Hypothalamus (tissue), 51 donors: ENCODE data around the gene SLCO1C1.
"Not testable (repeated sequence)": the region's sequence is repeated elsewhere in the genome, so short reads cannot be mapped to it uniquely, and the experiment has no call there.

Experiments
- DNase-seq, 51 donors: peaks; one replicate each; lab custom pipeline; 2025; lab: John Stamatoyannopoulos, UW

Gene SLCO1C1

GRCh38 chr12:20695232-20695631, at the start of gene SLCO1C1:
SLCO1C1 (plus strand) TSS chr12:20695332; CDS start chr12:20699577, 4,245 bp downstream.
- DNase-seq, result peak in 19 of 51 donors; percentile 4 to 36 (median 16)

- peak in 1 of 51 donors; percentile 49 for DNase-seq
Observed at GRCh38 chr12:20646239-20646827, 48.8 kb upstream of the SLCO1C1 start.

GRCh38 chr12:20653871-20654270, 41.3 kb upstream of the SLCO1C1 start:
- no peak for DNase-seq

GRCh38 chr12:20656600-20656999, 38.5 kb upstream of the SLCO1C1 start:
- no peak for DNase-seq

- DNase-seq, result peak in 1 of 51 donors; percentile 21
Observed at GRCh38 chr12:20657496-20657895, 37.6 kb upstream of the SLCO1C1 start.

DNA sequence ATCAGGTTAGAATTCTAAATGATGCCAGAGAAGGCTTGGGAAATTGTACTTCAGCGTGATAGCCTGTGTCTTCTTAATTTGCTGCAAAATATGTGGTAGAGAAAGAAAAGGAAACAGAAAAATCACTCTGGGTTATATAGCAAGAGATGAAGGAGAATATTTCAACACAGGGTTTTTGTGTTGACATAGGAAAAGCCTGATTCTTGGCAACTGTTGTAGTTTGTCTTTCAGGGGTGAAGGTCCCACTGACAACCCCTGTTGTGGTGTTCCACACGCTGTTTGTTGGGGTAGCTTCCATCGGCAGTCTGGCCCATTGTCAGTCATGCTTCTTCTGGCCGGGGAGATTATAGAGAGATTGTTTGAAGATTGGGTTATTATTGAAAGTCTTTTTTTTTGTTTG, 13.8 kb upstream of the SLCO1C1 start:
- DNase-seq, result no peak

GRCh38 chr12:20696181-20696905, 1.2 kb downstream of the SLCO1C1 start:
- peak in 14 of 51 donors; percentile 3 to 31 (median 12) for DNase-seq

DNA sequence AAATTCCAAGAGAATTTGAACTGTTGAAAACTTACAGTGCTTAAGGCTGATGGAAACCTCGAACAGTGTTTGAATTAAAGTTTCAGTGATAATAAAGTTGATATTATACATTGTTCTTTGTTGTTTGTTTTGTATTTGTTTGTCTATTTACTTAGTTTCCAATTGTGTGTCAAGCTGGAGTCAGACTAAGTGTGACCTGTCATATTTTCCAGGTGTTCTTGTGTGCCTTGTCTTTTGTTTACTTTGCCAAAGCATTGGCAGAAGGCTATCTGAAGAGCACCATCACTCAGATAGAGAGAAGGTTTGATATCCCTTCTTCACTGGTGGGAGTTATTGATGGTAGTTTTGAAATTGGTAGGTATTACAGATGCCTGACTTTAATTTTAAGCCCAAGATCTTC, 6.0 kb downstream of the SLCO1C1 start:
- no peak for DNase-seq

DNA sequence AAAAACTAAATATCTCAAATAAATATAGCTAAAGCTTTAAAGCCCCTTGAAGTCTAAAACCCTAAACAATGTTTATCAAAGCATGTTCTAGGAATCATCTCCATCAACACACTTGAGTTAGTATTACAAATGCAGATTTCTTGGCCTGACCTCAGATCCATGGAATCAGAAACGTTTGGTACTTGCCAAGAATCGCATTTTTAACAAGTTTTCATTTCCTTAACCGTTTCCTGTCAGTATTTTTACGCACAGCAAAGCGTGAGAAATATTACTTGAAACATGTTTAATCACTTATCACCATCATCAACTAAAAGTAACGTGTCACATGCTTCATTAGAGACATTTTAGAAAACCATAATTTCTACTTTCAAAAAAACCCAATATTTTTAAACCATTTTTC, 9.7 kb downstream of the SLCO1C1 start:
- no peak for DNase-seq

- no peak for DNase-seq
Observed at GRCh38 chr12:20711846-20712245, 16.7 kb downstream of the SLCO1C1 start.

GRCh38 chr12:20716037-20716436, 20.9 kb downstream of the SLCO1C1 start:
- DNase-seq, result no peak

DNA sequence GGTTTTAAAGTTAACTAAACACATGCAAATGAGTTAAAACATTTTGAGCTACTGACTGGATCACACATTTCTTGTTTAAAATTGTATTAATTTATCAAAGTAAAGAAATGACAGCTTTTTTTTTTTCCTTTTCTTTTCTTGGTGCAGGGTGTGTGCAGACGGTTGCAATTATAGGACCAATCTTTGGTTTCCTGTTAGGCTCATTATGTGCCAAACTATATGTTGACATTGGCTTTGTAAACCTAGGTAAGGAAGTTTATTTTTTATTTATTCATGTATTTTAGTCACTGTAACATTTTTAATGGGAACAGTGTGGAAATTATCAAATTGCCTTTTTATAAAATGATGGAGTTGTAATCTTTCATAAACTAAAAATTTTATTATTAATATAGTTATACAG, 21.9 kb downstream of the SLCO1C1 start:
- DNase-seq, result no peak

GRCh38 chr12:20718294-20718693, 23.2 kb downstream of the SLCO1C1 start:
- DNase-seq, result no peak

DNA sequence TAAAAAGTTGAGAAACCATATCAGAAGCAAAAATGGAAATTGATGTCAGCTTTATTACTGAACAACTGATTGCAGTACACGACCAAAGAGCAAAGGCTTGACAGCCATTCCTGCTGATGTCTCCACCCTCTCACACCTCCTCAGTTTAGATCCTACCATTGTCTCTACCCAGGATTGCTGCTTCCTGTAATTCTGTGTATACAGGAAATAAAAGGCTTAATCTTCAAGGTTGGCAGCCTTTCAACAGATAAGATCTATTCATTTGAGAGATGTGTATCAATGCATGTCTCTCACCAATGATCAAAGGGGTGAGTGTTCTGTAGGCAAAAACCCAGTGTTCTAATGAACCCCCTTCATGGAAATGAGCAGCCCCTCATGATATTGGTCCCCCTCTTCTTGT, 27.0 kb downstream of the SLCO1C1 start:
- DNase-seq, result no peak

GRCh38 chr12:20731274-20731673, 36.1 kb downstream of the SLCO1C1 start:
- DNase-seq, result no peak

DNA sequence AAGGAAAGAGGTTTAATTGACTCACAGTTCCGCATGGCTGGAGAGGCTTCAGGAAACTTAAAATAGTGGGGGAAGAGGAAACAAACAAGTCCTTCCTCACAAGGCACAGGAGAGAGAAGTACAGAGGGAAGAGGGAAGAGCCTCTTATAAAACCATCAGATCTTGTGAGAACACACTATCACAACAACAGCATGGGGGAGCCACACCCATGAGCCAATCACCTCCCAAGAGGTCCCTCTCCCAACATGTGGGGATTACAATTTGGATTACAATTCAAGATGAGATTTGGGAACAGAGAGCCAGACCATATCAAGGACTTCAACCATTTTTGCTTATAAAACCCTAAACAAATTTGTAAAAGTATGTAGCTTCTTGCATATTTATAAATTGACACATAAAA, 45.8 kb downstream of the SLCO1C1 start:
- DNase-seq, result no peak

- DNase-seq, result no peak
Observed at GRCh38 chr12:20748198-20748597, 53.1 kb downstream of the SLCO1C1 start.

- DNase-seq, result no peak
Observed at GRCh38 chr12:20751046-20751445, 55.9 kb downstream of the SLCO1C1 start.

DNA sequence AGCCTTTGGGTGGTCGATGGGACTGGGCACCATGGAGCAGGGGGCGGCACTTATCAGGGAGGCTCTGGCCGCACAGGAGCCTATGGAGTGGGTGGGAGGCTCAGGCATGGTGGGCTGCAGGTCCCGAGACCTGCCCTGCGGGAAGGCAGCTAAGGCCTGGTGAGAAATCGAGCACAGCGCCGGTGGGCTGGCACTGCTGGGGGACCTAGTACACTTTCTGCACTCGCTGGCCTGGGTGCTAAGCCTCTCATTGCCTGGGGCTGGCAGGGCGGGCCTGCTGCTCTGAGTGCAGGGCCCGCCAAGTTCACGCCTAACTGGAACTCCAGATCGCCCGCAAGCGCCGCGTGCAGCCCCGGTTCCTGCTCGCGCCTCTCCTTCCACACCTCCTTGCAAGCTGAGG, 82.3 kb downstream of the SLCO1C1 start:
- DNase-seq, result no peak

GRCh38 chr12:20778969-20779368, 83.8 kb downstream of the SLCO1C1 start:
- no peak for DNase-seq

- DNase-seq, result not testable (repeated sequence)
Observed at GRCh38 chr12:20779971-20780370, 84.8 kb downstream of the SLCO1C1 start.

DNA sequence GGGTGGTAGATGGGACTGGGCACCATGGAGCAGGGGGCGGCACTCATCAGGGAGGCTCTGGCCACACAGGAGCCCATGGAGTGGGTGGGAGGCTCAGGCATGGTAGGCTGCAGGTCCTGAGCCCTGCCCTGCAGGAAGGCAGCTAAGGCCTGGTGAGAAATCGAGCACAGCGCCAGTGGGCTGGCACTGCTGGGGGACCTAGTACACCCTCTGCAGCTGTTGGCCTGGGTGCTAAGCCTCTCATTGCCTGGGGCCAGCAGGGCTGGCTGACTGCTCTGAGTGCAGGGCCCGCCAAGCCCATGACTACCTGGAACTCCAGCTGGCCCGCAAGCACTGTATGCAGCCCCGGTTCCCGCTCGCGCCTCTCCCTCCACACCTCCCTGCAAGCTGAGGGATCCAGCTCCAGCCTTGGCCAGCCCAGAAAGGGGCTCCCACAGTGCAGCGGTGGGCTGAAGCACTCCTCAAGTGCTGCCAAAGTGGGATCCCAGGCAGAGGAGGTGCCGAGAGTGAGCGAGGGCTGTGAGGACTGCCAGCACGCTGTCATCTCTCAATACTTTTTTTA, 88.7 kb downstream of the SLCO1C1 start:
- not testable (repeated sequence) for DNase-seq
